CD4-positive, alpha-beta T cell treated with Interleukin-10 for 1 hour (primary cell): Measurements from ENCODE around the gene ZCCHC4.

ENCODE experiments used
- DNase-seq: peaks from one replicate; pipeline ENCODE4 v3.0.0-alpha.2; 2020

Gene ZCCHC4, protein sequence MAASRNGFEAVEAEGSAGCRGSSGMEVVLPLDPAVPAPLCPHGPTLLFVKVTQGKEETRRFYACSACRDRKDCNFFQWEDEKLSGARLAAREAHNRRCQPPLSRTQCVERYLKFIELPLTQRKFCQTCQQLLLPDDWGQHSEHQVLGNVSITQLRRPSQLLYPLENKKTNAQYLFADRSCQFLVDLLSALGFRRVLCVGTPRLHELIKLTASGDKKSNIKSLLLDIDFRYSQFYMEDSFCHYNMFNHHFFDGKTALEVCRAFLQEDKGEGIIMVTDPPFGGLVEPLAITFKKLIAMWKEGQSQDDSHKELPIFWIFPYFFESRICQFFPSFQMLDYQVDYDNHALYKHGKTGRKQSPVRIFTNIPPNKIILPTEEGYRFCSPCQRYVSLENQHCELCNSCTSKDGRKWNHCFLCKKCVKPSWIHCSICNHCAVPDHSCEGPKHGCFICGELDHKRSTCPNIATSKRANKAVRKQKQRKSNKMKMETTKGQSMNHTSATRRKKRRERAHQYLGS

DNA sequence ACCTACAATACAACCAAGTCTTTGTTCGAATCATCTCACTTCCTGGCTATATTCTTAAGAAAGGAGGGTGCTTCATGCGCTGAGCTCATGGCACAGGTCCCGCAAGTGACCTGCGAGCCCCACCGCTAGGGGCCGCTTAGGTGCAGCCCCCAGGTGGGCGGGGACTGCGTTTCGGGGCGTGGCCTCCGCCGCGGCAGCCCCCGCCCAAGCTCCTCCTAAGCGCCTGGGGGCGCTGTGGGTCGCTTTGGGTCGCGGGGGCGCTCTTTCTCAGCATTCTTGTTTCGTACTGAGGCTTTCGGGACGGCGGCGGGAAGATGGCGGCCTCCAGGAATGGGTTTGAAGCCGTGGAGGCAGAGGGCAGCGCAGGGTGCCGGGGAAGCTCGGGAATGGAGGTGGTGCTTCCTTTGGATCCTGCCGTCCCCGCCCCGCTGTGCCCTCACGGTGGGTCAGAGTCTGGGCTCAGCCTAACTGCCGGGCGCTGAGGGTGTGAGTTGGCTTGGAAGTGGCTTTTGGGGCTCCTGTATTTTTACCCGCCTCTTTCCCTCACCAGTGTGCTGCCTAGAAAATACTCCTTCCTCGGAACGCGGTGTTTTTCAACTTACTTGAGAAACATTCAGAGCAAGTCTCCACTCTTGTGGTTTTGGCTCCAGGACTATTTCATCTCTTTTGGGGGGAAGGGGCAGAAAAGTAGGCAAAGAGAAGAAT is at the start of gene ZCCHC4:
Gene ZCCHC4 (plus strand): TSS at position 279 of the 705 bp plus-strand sequence. CDS start 36 bp downstream, at position 315.
- DNase-seq, result peak; percentile 90

DNA sequence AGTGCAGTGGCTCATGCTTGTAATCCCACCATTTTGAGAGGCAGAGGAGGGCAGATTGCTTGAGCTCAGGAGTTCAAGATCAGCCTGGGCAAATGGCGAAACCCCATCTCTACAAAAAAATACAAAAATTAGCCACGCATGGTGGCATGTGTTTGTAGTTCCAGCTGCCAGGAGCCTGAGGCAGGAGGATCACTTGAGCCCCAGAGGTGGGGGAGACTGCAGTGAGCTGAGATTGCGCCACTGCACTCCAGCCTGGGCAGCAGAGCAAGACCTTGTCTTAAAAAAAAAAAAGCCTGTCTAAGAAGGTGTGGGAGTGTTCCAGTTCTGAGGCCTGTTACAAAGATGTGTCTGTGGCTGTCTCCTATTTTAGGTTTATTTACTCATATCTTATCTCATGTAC is 40.7 kb upstream of the ZCCHC4 start:
- no peak for DNase-seq

DNA sequence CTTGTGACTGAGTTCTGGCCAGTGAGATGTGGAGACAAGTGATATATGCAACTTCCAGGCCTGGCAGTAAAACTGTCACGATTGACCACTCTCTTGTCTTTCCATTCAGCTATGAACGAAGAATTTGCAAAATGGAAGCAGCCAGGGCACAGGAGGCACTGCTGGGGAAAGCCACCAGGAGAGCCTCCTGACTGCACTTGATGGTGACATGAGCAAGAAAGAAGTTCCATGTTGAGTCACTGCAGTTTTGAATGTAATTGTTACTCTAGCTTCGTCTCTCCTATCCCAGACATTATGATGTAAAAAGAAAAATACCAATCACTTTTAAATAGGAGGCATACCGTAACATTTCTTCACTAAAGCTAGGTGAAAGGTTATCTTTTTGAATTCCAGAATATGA is 32.4 kb upstream of the ZCCHC4 start:
- DNase-seq, result no peak

DNA sequence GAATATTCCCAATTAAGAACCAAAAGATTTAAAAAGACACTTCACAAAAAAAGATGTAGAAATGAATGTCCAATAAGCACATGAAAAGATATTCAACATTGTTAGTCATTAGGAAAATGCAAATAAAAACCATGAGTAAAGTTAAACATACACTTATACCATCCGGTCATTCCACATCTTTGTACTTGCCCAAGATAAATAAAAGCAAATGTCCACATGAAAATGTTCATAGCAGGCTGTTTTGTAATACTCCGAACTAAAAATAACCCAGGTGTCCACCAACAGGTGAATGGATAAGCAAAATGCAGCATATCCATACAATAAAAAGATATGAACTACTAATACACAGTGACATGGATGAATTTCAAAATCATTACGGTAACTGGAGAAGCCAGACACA is 28.6 kb upstream of the ZCCHC4 start:
- no peak for DNase-seq

DNA sequence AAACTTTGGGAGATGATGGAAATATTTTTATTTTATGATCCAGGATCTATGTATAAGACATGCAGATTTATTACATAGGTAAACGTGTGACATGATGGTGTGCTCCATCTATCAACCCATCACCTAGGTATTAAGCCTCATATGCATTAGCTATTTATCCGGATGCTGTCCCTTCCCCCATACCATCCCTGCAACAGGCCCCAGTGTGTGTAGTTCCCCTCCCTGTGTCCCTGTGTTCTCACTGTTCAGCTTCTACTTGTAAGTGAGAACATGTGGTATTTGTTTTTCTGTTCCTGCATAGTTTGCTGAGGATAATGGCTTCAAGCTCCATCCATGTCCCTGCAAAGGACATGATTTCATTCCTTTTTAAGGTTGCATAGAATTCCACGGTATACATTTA is 28.1 kb upstream of the ZCCHC4 start:
- DNase-seq, result no peak

DNA sequence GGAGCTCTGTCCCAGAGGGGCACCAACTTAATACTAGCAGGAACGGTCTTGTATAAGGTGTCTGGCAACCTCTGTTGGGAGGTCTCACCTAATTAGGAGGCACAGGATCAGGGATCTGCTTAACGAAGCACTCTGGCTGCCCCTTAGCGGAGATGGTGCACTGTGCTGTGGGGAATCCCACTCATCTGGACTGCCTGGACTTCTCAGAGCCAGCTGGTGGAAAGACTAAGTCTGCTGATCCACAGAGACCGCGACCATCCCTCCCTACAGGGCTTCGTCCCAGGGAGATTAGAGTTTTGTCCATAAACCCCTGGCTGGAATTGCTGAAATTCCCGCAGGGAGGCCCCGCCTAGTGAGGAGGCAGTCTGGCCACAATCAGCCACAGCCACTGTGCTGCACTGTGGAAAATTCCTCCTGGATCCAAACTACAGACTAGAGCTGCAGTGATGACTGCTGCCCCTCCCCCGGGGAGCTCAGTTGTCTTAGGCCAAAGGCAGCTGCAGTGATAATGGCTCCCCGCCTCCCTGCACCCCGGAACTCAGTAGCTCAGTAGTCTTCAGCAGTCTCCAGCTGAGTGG is 22.0 kb upstream of the ZCCHC4 start:
- no peak for DNase-seq

DNA sequence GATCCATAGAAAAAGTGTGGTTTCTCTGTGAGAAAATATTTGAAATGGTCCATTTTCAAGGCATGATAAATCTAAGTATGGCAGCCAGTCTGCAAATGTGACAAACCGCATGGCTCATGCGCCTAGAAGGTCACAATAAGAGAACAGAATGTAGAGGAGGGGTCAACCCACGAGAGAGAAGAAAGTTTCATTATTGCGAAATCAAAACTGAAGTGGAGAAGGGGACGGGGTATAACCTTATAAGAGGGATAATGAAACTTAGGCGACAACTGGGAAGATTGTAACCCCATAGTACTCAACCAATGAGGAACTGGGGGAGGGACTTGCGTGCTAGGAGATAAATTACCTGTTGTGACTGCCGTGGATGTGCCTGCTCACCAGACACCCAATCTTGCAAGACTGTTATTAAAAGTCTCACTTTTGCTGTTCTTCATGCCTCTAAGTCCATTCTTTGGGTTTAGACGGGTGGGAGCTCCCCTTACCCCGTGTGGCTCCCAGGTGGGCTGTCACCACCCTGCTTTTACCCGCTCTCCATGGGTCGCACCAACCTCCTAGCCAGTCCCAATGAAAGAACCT is 21.3 kb upstream of the ZCCHC4 start:
- no peak for DNase-seq

DNA sequence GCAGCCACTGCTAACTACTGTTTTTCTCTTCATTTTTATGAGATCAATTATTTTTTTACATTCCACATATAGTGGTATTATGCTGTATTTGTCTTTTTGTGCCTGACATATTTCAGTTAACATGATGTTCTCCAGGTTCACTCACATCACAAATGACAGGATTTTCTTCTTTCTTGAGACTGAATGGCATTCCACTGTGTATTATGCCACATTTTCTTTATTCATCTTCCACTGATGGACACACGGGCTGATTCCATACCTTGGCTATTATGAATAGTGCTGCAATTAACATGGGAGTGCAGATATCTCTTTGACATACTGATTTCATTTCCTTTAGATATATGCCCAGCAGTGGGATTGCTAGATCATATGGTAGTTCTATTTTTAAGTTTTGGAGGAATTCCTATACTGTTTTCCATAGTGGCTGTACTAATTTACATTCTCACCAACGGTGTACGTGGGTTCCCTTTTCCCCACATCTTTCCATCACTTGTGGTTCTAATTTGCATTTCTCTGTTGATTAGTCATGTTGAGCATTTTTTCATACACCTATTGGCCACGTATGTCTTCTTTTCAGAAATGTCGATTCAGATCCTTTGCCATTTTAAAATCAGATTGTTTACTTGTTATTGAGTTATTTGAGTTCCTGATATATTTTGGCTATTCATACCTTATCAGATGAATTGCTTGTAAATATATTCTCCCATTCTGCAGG is 14.9 kb upstream of the ZCCHC4 start:
- DNase-seq, result no peak

DNA sequence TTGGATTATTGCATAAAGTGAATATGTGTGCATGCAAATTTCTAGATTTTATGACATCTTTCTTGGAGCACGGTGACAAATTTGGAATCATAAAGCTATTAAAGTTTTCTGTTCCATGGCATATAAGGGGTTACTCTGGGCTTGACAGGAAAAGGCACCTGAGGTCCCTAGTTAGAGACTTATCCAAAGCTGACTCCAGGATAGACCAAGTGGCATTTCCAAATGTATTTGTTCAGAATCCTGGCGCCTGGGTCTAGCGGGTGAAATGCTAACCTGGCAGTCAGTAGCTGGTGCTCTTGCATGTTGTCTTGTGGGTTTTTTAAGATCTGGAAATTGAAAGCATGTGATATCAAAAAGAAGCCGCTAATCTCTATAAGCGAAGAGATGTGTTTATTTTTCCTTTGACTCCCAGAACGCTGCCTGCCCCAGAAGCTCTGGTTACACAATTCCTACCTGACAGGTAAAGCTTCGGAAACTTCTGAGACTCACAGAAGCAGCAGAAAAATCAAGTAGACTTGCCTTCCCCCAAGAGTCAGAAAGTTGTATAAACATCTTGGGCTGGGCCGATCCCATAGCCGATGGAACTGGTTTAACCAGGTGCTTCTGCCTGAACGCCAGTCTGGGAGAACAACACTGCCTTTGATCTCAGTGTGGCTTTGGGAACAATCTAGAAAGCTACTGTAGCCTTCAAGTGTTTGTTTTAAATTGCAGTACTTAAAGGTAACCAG is 12.9 kb upstream of the ZCCHC4 start:
- DNase-seq, result no peak

DNA sequence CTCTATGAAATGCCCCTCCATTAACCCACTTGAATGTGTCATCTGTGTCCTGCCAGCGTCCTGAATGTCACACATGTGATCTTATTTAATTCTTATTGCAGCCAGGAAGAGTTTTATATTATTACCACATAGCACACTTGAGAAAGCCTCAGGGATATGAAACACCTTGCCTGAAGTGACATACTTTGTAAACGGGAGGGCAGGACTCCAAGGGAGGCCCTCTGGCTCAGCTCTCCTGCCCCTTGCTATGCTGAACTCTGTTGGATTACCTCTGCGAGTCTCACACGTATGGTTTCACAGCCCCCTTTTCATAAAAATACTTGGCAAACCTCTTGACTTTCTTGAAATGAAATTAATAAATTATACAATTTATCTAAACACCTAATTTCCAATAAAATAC is 11.1 kb upstream of the ZCCHC4 start:
- no peak for DNase-seq

DNA sequence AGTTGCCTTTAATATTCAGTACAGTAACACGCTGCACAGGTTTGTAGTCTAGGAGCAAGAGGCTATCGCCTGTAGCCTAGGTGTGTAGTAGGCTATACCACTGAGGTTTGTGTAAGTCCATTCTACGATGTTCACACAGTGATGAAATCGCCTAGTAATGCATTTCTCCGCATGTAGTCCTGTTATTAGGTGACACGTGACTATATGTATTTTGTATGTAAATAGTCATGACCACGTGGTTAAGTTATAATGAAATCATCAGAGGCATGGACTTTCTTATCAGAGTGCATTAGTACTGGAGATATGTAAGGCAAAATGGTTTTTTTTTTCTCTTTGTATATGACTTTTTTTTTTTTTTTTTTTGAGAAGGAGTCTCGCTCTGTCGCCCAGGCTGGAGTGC is 9.9 kb upstream of the ZCCHC4 start:
- DNase-seq, result no peak

DNA sequence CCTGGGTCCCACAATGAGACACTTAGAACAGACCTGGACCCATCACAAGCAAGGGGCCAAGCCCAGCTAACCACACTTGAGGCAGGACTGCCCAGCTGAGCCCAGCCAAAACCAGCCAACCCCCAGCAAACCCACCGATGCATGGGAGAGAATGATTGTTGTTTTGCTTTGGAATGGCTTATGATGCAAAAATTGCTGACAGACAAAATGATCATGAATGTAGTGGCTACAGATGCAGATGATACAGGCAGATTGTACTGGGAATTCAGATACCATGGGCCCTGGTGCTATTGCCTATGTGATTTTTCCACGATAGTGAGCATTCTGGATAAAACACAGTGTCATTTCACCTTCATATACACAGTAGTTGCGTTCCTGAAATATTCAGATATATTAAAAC is 9.0 kb upstream of the ZCCHC4 start:
- DNase-seq, result no peak

DNA sequence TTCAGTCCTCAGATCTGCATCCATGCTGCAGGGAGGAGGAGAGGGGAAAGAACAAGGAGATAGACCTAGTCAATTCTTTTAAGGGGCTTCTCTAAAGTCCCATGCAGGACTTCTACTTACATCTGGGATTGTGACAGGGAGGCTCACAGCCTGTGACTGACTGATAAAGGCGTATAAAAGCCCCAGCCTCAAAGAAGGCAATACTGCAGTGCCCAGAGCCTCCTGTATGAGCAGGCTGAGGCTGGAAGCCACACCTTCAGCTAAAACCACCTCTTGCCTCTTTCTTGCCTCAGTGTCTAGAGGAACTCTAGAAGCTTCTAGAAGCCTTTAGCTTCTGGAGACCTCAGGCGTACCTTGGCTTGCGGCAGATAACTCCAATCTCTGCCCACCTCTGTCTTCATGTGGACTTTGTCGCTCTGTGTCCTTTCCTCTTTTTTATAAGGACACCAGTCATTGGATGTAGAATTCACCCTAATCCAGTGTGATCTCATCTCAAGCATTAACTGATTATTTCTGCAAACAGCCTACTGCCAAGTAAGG is 6.0 kb upstream of the ZCCHC4 start:
- no peak for DNase-seq

DNA sequence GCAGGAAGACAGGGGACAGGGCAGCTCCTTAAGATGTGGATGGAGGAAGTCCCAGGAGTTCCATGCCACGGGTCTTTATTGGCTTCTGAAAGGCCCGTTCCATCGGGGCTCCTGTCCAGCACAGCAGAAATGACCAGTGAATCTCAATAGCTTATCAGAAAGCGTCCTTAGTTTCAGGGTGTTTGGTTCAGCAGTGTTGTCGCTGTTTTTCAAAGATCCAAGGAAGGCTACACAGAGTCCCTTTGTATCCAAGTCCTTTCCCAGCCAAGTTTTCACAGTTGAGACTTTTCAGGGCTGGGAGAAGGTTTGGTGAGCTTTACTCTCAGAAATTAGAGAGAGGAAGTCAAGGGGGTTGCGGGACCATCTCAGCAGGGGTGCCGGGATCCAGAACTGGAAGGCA is 5.0 kb upstream of the ZCCHC4 start:
- DNase-seq, result no peak

DNA sequence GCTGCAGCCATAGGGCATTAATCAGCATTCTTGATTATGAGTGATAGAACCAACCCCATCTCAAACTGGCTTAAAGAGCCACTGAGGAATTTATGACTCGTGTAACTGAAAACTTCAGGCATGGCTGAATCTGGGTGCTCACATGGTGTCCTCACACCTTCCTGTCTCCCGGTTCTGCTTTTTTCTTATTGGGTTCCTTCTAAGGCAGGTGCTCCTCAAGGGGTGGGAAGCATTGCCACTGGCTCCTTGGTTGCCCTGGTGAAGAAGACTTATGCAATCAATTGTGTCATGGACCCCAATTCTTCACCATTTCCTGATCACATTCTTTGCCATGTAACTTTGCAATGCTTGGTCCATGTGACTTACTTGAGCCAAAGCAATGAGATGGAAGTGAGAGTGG is 4.3 kb upstream of the ZCCHC4 start:
- no peak for DNase-seq

DNA sequence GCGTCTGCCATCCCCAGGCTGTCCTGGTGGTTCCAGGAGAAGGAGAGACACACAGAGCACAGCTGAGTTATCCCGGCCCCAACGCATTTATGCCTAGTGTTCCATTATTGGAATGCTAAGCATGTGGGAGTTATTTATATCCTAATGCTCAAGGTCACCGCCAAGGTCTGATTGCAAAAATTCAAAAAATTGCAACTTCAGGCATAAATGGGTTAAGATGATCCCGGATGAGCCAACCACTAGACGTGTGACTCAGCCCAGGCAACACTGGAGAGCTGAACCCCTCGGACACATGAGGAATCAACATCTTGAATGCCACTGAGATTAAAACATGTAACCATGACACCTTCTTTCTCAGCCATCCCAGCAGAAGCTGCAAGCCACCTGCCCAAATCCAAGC is 3.8 kb upstream of the ZCCHC4 start:
- no peak for DNase-seq

DNA sequence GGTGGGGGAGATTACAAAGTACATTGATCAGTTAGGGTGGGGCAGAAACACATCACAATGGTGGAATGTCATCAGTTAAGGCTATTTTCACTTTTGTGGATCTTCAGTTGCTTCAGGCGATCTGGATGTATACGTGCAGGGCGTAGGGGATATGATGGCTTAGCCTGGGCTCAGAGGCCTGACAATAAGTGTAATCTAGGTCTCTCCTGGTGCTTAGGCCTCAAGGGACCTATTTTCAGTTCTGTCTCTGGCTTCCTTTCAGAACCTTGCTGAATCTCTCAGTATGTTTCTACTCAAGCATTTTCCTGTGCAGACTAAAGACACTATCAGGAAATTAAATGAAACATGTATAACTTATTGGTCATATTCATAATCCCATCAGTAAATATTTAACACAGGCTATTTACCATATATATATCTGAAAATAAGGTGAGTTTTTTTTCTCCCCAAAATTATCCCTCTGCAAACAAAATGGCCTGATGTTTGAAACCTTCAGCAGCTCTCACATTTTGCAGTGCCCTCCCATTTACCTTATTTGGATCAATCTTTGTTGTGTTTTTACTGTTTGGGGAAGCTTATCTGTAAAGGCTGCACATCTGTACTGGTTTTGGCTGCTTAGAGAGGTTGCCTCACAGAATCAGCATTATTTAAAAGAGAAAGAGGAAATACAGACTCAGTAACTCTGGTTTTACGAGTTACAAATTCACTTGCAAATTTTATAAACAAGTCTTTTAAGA is 2.3 kb upstream of the ZCCHC4 start:
- no peak for DNase-seq

DNA sequence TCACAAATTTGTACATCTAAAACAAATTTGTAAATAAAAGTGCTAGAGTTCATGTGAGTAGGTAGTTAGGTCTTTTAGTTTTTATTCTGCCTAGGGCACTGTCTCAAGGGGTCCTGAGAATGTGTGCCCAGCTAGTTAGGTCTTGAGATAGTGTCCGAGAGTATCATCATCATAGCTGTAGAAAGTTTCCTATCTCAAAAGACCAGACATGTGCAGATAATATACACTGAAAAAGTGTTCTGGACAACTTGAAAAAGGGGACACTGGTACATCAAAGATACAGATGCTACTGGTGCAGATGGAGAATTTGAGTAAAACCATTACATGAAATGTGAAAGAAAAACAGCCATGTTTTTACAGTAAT is 1.8 kb upstream of the ZCCHC4 start:
- DNase-seq, result no peak

DNA sequence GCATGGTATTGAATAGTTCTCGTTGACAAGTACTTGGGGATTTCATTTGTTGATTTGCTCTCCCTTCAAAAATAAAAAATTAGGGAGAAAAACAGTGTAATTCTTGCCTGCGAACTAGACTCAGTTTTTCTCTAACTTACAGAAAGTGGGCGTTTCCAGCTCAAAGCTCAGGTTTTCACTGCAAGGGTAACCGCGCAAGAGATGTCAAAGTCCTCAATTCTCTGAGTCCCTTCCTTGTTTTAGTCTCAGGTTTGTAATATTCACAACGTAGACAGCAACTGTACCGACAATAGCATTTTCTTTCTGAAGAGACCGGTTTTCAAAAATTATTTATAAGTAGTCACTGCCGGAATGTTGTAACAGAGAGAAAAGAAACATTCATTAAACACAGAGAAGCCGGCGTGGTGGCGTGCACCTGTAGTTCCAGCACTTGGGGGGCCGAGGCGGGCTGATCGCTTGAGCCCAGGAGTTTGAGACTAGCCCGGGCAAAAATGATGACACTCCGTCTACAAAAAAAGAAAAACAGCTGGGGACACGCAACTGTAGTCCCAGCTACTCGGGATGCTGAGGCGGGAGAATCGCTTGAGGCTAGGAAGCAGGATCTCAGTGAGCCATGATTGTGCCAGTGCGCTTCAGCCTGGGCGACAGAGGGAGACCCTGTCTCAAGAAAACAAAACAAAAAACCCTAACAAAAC is 774 bp downstream of the ZCCHC4 start:
- DNase-seq, result peak; percentile 21

DNA sequence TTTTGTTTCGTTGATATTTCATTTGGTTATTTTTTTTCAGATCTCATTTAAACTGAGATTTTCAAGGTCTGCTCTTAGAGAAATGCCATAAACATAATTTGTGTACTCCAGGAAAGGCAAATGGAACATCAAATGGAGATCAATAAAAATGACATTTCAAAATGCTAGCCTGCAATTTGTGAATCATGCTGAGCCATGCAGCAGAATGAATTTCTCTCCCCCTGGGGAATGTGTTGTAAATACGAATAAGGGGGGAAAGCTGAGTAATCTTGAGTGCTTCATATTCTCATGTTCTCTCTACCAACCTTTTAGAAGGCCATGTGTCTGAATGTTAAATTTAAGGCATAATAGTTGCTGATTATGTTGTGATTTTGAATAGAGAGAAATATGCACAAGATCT is 7.8 kb downstream of the ZCCHC4 start:
- no peak for DNase-seq

DNA sequence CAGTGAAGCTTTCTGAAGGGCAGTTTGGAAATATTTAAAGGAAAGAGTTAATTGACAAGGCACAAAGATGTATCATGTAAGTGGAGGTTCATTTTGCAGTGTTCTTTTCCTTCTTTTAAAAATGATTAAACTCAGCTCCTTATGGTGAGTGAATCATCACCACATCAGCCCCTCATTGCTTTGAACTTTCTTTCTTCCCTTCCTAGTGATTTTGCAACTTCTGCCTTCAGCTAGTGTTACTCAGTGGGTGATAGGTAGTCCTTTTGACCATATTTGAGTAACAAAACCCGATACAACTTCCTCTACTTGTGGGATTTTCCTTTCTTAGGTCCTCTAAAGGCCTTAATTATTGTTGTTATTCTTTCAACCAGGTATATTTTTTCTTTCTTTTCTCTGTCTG is 8.2 kb downstream of the ZCCHC4 start:
- DNase-seq, result no peak
